IMR-90 (cell line): ENCODE measurements around the gene MAP3K1. TPM values are rescaled to one million over a fixed set of nuclear protein-coding genes. Genes with fewer than 3 reads are reported as not detected.

Experiments used
- ATAC-seq: fragments of 200-7000 bp; cut with Tn5 transposase; 2 replicates; pipeline ENCODE4 v1.9.1; 2020; ENCODE audit warnings: low read depth, mild to moderate bottlenecking, moderate library complexity
- BruUV-seq: library from RNA; stranded (reverse); fragments of 400-500 nt; replicated peaks from 2 replicates; lab custom pipeline; 2021; lab: Mats Ljungman, UMichigan
- CTCF ChIA-PET: fragments of 300-600 bp; formaldehyde crosslinking; extraction: SDS; loops from one replicate; lab custom pipeline; 2021; ENCODE audit warnings: antibody characterized with exemption; lab: Yijun Ruan, JAX
- POLR2A ChIA-PET: fragments of 300-600 bp; sonication (Branson Sonifier 250); formaldehyde crosslinking; loops from one replicate; lab custom pipeline; 2022; ENCODE audit warnings: antibody characterized with exemption; ENCODE audit not compliant: unreplicated experiment; lab: Charles Lee
- DNase-seq: peaks from one replicate; pipeline ENCODE4 v3.0.0; 2013
- H2AFZ ChIP-seq: replicated peaks from 2 replicates; pipeline ENCODE3; 2013; ENCODE audit warnings: low read length, mild to moderate bottlenecking; ENCODE audit not compliant: poor library complexity
- H2AK5ac ChIP-seq: 2 replicates; pipeline ENCODE4 v1.6.1; 2013; ENCODE audit warnings: low read depth, low read length, inconsistent platforms
- H2AK9ac ChIP-seq: replicated peaks from 2 replicates; pipeline ENCODE3; 2013; ENCODE audit warnings: mild to moderate bottlenecking, low read depth, low read length, moderate library complexity; ENCODE audit not compliant: poor library complexity
- H2BK120ac ChIP-seq: 2 replicates; pipeline ENCODE4 v1.6.1; 2013; ENCODE audit warnings: low read depth, low read length, inconsistent platforms
- H2BK15ac ChIP-seq: 3 replicates; pipeline ENCODE4 v1.6.1; 2013; ENCODE audit warnings: low read depth, low read length, inconsistent platforms
- H2BK20ac ChIP-seq: 2 replicates; pipeline ENCODE4 v1.6.1; 2013; ENCODE audit warnings: low read depth, mild to moderate bottlenecking, inconsistent platforms, low read length, moderate library complexity
- H2BK5ac ChIP-seq: 2 replicates; pipeline ENCODE4 v1.6.1; 2013; ENCODE audit warnings: mild to moderate bottlenecking, low read depth, low read length, inconsistent platforms; ENCODE audit not compliant: poor library complexity, severe bottlenecking
- H3K14ac ChIP-seq: replicated peaks from 2 replicates; pipeline ENCODE4 v1.6.1; 2013; ENCODE audit warnings: low read depth, low read length, inconsistent platforms
- H3K18ac ChIP-seq: 2 replicates; pipeline ENCODE4 v1.6.1; 2013; ENCODE audit warnings: low read depth, low read length, control low read depth
- H3K23ac ChIP-seq: 2 replicates; pipeline ENCODE4 v1.6.1; 2013; ENCODE audit warnings: low read depth, low read length, inconsistent platforms
- H3K27ac ChIP-seq: 2 replicates; pipeline ENCODE4 v1.5.1; 2013; ENCODE audit warnings: mild to moderate bottlenecking, control low read depth, low read length; ENCODE audit not compliant: insufficient read depth
- H3K27me3 ChIP-seq: 2 replicates; pipeline ENCODE4 v1.6.1; 2013; ENCODE audit warnings: low read length; ENCODE audit not compliant: control insufficient read depth, insufficient read depth
- H3K36me3 ChIP-seq: 2 replicates; pipeline ENCODE4 v1.6.1; 2013; ENCODE audit warnings: low read length, mixed read lengths; ENCODE audit not compliant: control insufficient read depth, insufficient read depth
- H3K4ac ChIP-seq: 2 replicates; pipeline ENCODE4 v1.6.1; 2013; ENCODE audit warnings: low read depth, low read length, inconsistent platforms
- H3K4me1 ChIP-seq: 2 replicates; pipeline ENCODE4 v1.6.1; 2013; ENCODE audit warnings: low read length, mixed read lengths; ENCODE audit not compliant: control insufficient read depth, insufficient read depth
- H3K4me2 ChIP-seq: 2 replicates; pipeline ENCODE4 v1.6.1; 2013; ENCODE audit warnings: low read depth, mild to moderate bottlenecking, control low read depth, low read length, moderate library complexity
- H3K4me3 ChIP-seq: 2 replicates; pipeline ENCODE4 v1.5.1; 2013; ENCODE audit warnings: low read depth, mild to moderate bottlenecking, control low read depth, low read length, moderate library complexity; ENCODE audit not compliant: insufficient read depth
- H3K56ac ChIP-seq: 2 replicates; pipeline ENCODE4 v1.6.1; 2013; ENCODE audit warnings: low read length, inconsistent platforms; ENCODE audit not compliant: insufficient read depth; ENCODE audit errors: extremely low read depth
- H3K79me1 ChIP-seq, 2 experiments: 2 replicates each; pipeline ENCODE4 v1.6.1; 2013; ENCODE audit warnings: low read length in 2 of 2, inconsistent platforms in 1 of 2, low read depth in 1 of 2
- H3K9ac ChIP-seq: 2 replicates; pipeline ENCODE4 v1.6.1; 2013; ENCODE audit warnings: low read depth, low read length, control low read depth
- H3K9me1 ChIP-seq: 2 replicates; pipeline ENCODE4 v1.6.1; 2013; ENCODE audit warnings: low read length, inconsistent platforms; ENCODE audit not compliant: insufficient read depth
- H3K9me3 ChIP-seq: 2 replicates; pipeline ENCODE4 v1.6.1; 2013; ENCODE audit warnings: low read length; ENCODE audit not compliant: control insufficient read depth, insufficient read depth
- H4K20me1 ChIP-seq: 2 replicates; pipeline ENCODE4 v1.6.1; 2013; ENCODE audit warnings: low read length, inconsistent platforms; ENCODE audit not compliant: insufficient read depth
- H4K5ac ChIP-seq: 2 replicates; pipeline ENCODE4 v1.6.1; 2013; ENCODE audit warnings: mild to moderate bottlenecking, low read depth, low read length, control low read depth
- H4K8ac ChIP-seq, 2 experiments: 2 replicates each; pipeline ENCODE4 v1.6.1; 2013; ENCODE audit warnings: low read depth in 2 of 2, low read length in 2 of 2, control low read depth in 1 of 2, inconsistent platforms in 1 of 2
- H4K91ac ChIP-seq: 2 replicates; pipeline ENCODE4 v1.6.1; 2013; ENCODE audit warnings: low read depth, low read length, inconsistent platforms; ENCODE audit not compliant: insufficient read depth
- BHLHE40 ChIP-seq: fragments of 150-350 bp; IDR thresholded peaks from 2 replicates; pipeline ENCODE4 v1.6.1; 2016; ENCODE audit warnings: mild to moderate bottlenecking, low read depth, low read length
- CEBPB ChIP-seq: IDR thresholded peaks from 2 replicates; pipeline ENCODE4 v1.6.1; 2012; ENCODE audit warnings: low read depth, low read length, improper control_type of control experiment
- CHD1 ChIP-seq: IDR thresholded peaks from 2 replicates; pipeline ENCODE4 v1.6.1; 2012; ENCODE audit warnings: low read depth, low read length, improper control_type of control experiment
- CTCF ChIP-seq: conservative IDR thresholded peaks from 2 replicates; pipeline ENCODE4 v1.5.1; 2012; ENCODE audit warnings: mild to moderate bottlenecking, low read depth, low read length, improper control_type of control experiment
- MAFK ChIP-seq: IDR thresholded peaks from 2 replicates; pipeline ENCODE4 v1.6.1; 2012; ENCODE audit warnings: low read depth, low read length, improper control_type of control experiment
- MXI1 ChIP-seq: IDR thresholded peaks from 2 replicates; pipeline ENCODE4 v1.6.1; 2012; ENCODE audit warnings: low read depth, mild to moderate bottlenecking, low read length, moderate library complexity, borderline replicate concordance
- NFE2L2 ChIP-seq: fragments of 150-350 bp; IDR thresholded peaks from 2 replicates; pipeline ENCODE4 v1.6.1; 2016; ENCODE audit warnings: low read depth, mild to moderate bottlenecking, low read length
- POLR2A ChIP-seq: IDR thresholded peaks from 2 replicates; pipeline ENCODE4 v1.6.1; 2012; ENCODE audit warnings: mild to moderate bottlenecking, low read depth, low read length
- RCOR1 ChIP-seq: IDR thresholded peaks from 2 replicates; pipeline ENCODE4 v1.6.1; 2012; ENCODE audit warnings: mild to moderate bottlenecking, low read length, improper control_type of control experiment; ENCODE audit not compliant: insufficient replicate concordance
- SMC3 ChIP-seq: fragments of 150-350 bp; IDR thresholded peaks from 2 replicates; pipeline ENCODE4 v1.6.1; 2016; ENCODE audit warnings: low read depth, mild to moderate bottlenecking, antibody characterized with exemption, low read length, moderate library complexity
- WGBS, 2 experiments: methylation state at CpG; one replicate each; pipeline versions ENCODE4 v1.1.5 to v1.1.7; 2013; ENCODE audit warnings: missing lambda C conversion rate in 2 of 2; ENCODE audit not compliant: insufficient read length in 1 of 2; ENCODE audit errors: extremely low coverage in 2 of 2; 5-methylcytosine and 5-hydroxymethylcytosine counted together
- dilution Hi-C: fragments of 300-500 bp; cut with HindIII; formaldehyde crosslinking; loops from one replicate; pipeline ENCODE4 v1.14.3; 2018; ENCODE audit warnings: low sequenced_read_pairs; ENCODE audit not compliant: unreplicated experiment
- in situ Hi-C: fragments of 300-500 bp; cut with MboI; formaldehyde crosslinking; loops from 3 replicates; pipeline ENCODE4 v1.14.3; 2019; ENCODE audit warnings: low sequenced_read_pairs, inconsistent platforms, mixed read lengths
- intact Hi-C: fragments of 100-400 bp; cut with micrococcal nuclease; formaldehyde crosslinking; loops from 2 replicates; pipeline ENCODE4 v1.10.0; 2022
- polyA plus RNA-seq, 3 experiments: library from polyadenylated mRNA; depleted of rRNA; stranded (reverse); fragments of >200 nt; gene quantifications; 2 replicates each; pipeline ENCODE4 v1.2.3, GENCODE V29; 2012; ENCODE audit warnings: low replicate concordance in 1 of 3
- total RNA-seq: library from RNA; depleted of rRNA; stranded (reverse); fragments of >200 nt; gene quantifications from 2 replicates; pipeline ENCODE4 v1.2.3, GENCODE V29; 2012
- TF ChIP-seq, protein P1 (sequence below): fragments of 150-350 bp; IDR thresholded peaks from 2 replicates; pipeline ENCODE4 v1.6.1; 2016; ENCODE audit warnings: low read depth, mild to moderate bottlenecking, low read length, moderate library complexity, borderline replicate concordance

Gene MAP3K1
- total and polyA plus RNA-seq, 2 of the 4 experiments (the other 2 are of a cell fraction): 3.8 to 18.8 TPM

- Histone ChIP-seq H2BK15ac (no peak overlapping the region), H3K4ac (no peak overlapping the region), H3K4me1 (no peaks in the 10 kb centered on the region), H2BK120ac (no peak overlapping the region), H3K14ac (no peak overlapping the region), H2BK20ac (no peak overlapping the region), H3K27me3 (peaks cover 3% of the 10 kb centered on the region; the same call in 1 of the 2 replicates), H3K23ac (no peak overlapping the region), H4K8ac (no peak overlapping the region), H3K79me1 (no peaks in the 10 kb centered on the region), H3K56ac (no peak overlapping the region), H4K91ac (no peak overlapping the region), H3K9me3 (no peaks in the 10 kb centered on the region), H4K20me1 (no peaks in the 10 kb centered on the region), H3K4me2 (no peak overlapping the region), H3K4me3 (no peak overlapping the region), H3K27ac (no peak overlapping the region), H3K36me3 (no peaks in the 10 kb centered on the region), H2AFZ (no peak overlapping the region), H3K18ac (no peak overlapping the region), H3K9me1 (no peaks in the 10 kb centered on the region; the same call in 1 of the 2 replicates), H3K9ac (no peak overlapping the region), H2BK5ac (no peak overlapping the region), H4K5ac (no peak overlapping the region), H2AK5ac (no peak overlapping the region), H2AK9ac (no peak overlapping the region)
- DNase-seq (no peak), ATAC-seq (no peak)
- dilution Hi-C loops (no loop called here), intact Hi-C loops (no loop called here), in situ Hi-C loops (no loop called here)
- no TSS peak for BruUV-seq
- WGBS, 2 experiments: no CpG with 5 or more reads among the region's 2 CpGs
- ChIA-PET CTCF (no interaction called here), POLR2A (no interaction called here)
- TF ChIP-seq CHD1: no peak
- TF ChIP-seq MAFK: no peak
- TF ChIP-seq MXI1: no peak
- no peak for TF ChIP-seq CEBPB
- no peak for TF ChIP-seq POLR2A
- TF ChIP-seq, protein P1, sequence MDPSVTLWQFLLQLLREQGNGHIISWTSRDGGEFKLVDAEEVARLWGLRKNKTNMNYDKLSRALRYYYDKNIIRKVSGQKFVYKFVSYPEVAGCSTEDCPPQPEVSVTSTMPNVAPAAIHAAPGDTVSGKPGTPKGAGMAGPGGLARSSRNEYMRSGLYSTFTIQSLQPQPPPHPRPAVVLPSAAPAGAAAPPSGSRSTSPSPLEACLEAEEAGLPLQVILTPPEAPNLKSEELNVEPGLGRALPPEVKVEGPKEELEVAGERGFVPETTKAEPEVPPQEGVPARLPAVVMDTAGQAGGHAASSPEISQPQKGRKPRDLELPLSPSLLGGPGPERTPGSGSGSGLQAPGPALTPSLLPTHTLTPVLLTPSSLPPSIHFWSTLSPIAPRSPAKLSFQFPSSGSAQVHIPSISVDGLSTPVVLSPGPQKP: no peak
- TF ChIP-seq RCOR1: no peak
- no peak for TF ChIP-seq BHLHE40
- TF ChIP-seq CTCF: no peak
- no peak for TF ChIP-seq NFE2L2
- no peak for TF ChIP-seq SMC3
Observed at GRCh38 chr5:56803025-56803424, 12.3 kb upstream of the MAP3K1 start.
